Thoracic aorta (tissue), 2 donors: ENCODE measurements around the gene MS4A2. TPM values are rescaled to one million over a fixed set of nuclear protein-coding genes. Genes with fewer than 3 reads are reported as not detected.
"Not testable (repeated sequence)": the region's sequence is repeated elsewhere in the genome, so short reads cannot be mapped to it uniquely, and the experiment has no call there.

Source experiments
- ATAC-seq: fragments of 150-250 bp; one replicate; pipeline ENCODE4 v1.8.0; 2017; ENCODE audit warnings: low read depth; ENCODE audit not compliant: insufficient number of reproducible peaks, low FRiP score
- DNase-seq: peaks from one replicate; pipeline ENCODE4 v3.0.0-alpha.2; 2020; ENCODE audit warnings: low spot score
- H3K27ac ChIP-seq, 2 donors: fragments of 200-600 bp; sonication (generic); 1 replicate in 1 of 2; 2 replicates in 1 of 2; pipeline ENCODE4 v1.5.1; 2016; ENCODE audit warnings: mild to moderate bottlenecking in 2 of 2, moderate library complexity in 2 of 2
- H3K27me3 ChIP-seq: fragments of 200-600 bp; sonication (generic); replicated peaks from 2 replicates; pipeline ENCODE4 v1.6.0; 2016; ENCODE audit warnings: mild to moderate bottlenecking; ENCODE audit not compliant: insufficient read depth
- H3K36me3 ChIP-seq: fragments of 200-600 bp; sonication (generic); one replicate; pipeline ENCODE4 v1.5.1; 2016
- H3K4me1 ChIP-seq, 2 donors: fragments of 200-600 bp; sonication (generic); 1 replicate in 1 of 2; 2 replicates in 1 of 2; pipeline versions ENCODE4 v1.5.1 to v1.6.0; 2016; ENCODE audit warnings: low read depth in 2 of 2, mild to moderate bottlenecking in 1 of 2; ENCODE audit not compliant: control insufficient read depth in 1 of 2
- H3K4me3 ChIP-seq: fragments of 200-600 bp; sonication (generic); 2 replicates; pipeline ENCODE4 v1.5.1; 2016; ENCODE audit warnings: mild to moderate bottlenecking
- H3K9me3 ChIP-seq: fragments of 200-600 bp; sonication (generic); 2 replicates; pipeline ENCODE4 v1.5.1; 2016
- CTCF ChIP-seq: fragments of 200-600 bp; sonication (generic); IDR thresholded peaks from one replicate; pipeline ENCODE4 v1.5.1; 2019; ENCODE audit warnings: antibody characterized with exemption
- total RNA-seq, 2 donors: library from RNA; depleted of rRNA; stranded (reverse); fragments of >200 nt; gene quantifications; one replicate each; pipeline versions ENCODE4 v1.1.0 to v1.2.3, GENCODE V29; 2016

The MS4A2 gene
- 1 to 10 TPM; 1.1 to 5.9 TPM for total RNA-seq

- H3K27me3 ChIP-seq: no peaks in the 10 kb centered on the region
- no peak within 1 kb of the TSS for H3K4me3 ChIP-seq
- H3K4me1 ChIP-seq: no peaks in the 10 kb centered on the region
- H3K36me3 ChIP-seq: no peaks in the 10 kb centered on the region
- TF ChIP-seq CTCF: no peak
- no peaks in the 10 kb centered on the region for H3K9me3 ChIP-seq
- DNase-seq (no peak), ATAC-seq (no peak)
- no peak within 1 kb of the TSS for H3K27ac ChIP-seq
These were observed at the start of gene MS4A2 for GRCh38 chr11:60088364-60088763. Gene MS4A2, plus strand, starts transcription at chr11:60088664. Its CDS starts 102 bp downstream, at chr11:60088766.

GRCh38 chr11:60040109-60040508 lies 48.4 kb upstream of the MS4A2 start, which contains the start of gene OOSP2:
Gene OOSP2, plus strand, starts transcription at chr11:60040409. Its CDS starts 51 bp downstream, at chr11:60040460.
- Histone ChIP-seq H3K27ac (no peak within 1 kb of the TSS), H3K36me3 (no peaks in the 10 kb centered on the region), H3K9me3 (no peaks in the 10 kb centered on the region), H3K27me3 (no peaks in the 10 kb centered on the region), H3K4me3 (no peak within 1 kb of the TSS), H3K4me1 (no peaks in the 10 kb centered on the region)
- no peak for TF ChIP-seq CTCF
- ATAC-seq: no peak
- DNase-seq: no peak

- ATAC-seq, H3K4me3 ChIP-seq, H3K27ac ChIP-seq, H3K36me3 ChIP-seq, H3K27me3 ChIP-seq, DNase-seq, H3K9me3 ChIP-seq, H3K4me1 ChIP-seq: not testable (repeated sequence)
These were observed 38.0 kb upstream of the MS4A2 start for GRCh38 chr11:60050422-60050821.

- H3K36me3 ChIP-seq, H3K4me3 ChIP-seq, ATAC-seq, H3K27ac ChIP-seq, H3K4me1 ChIP-seq, DNase-seq, H3K9me3 ChIP-seq, H3K27me3 ChIP-seq: not testable (repeated sequence)
These were observed 37.6 kb upstream of the MS4A2 start for GRCh38 chr11:60050839-60051238.

GRCh38 chr11:60056349-60056969 lies 32.0 kb upstream of the MS4A2 start, which contains the start of gene MS4A3:
Gene MS4A3, plus strand, starts transcription at chr11:60056665. Its CDS starts 4,496 bp downstream, at chr11:60061161.
- Histone ChIP-seq H3K9me3 (no peaks in the 10 kb centered on the region), H3K27me3 (no peaks in the 10 kb centered on the region), H3K4me3 (no peak within 1 kb of the TSS), H3K27ac (no peak within 1 kb of the TSS), H3K4me1 (no peaks in the 10 kb centered on the region), H3K36me3 (no peaks in the 10 kb centered on the region)
- ATAC-seq (no peak), DNase-seq (no peak)
- no peak for TF ChIP-seq CTCF

- ATAC-seq: no peak
- TF ChIP-seq CTCF: no peak
- Histone ChIP-seq H3K27ac (no peak overlapping the region), H3K4me3 (no peak overlapping the region), H3K36me3 (no peaks in the 10 kb centered on the region), H3K27me3 (no peaks in the 10 kb centered on the region), H3K9me3 (no peaks in the 10 kb centered on the region), H3K4me1 (no peaks in the 10 kb centered on the region)
- no peak for DNase-seq
These were observed 29.4 kb upstream of the MS4A2 start for GRCh38 chr11:60059052-60059451.
